HG02938 (cell line): Measurements from ENCODE around the gene JAK1.
"Not testable (repeated sequence)": the region's sequence is repeated elsewhere in the genome, so short reads cannot be mapped to it uniquely, and the experiment has no call there.

Experiments
- ATAC-seq: cut with Tn5 transposase; IDR thresholded peaks from one replicate; pipeline ENCODE4 v1.9.1; 2021; ENCODE audit warnings: mild to moderate bottlenecking, moderate library complexity; ENCODE audit not compliant: unreplicated experiment

Gene JAK1

GRCh38 chr1:64844175-64844574, 122.2 kb downstream of the JAK1 start:
- ATAC-seq: no peak

GRCh38 chr1:64843675-64844074, 122.7 kb downstream of the JAK1 start:
- ATAC-seq: no peak

GRCh38 chr1:64842224-64842623, 124.1 kb downstream of the JAK1 start:
- ATAC-seq: no peak

- ATAC-seq: no peak
Observed at GRCh38 chr1:64841330-64842065, 124.9 kb downstream of the JAK1 start.

- ATAC-seq: no peak
Observed at GRCh38 chr1:64839732-64840405, 126.5 kb downstream of the JAK1 start.

- ATAC-seq: no peak
Observed at GRCh38 chr1:64839261-64839660, 127.1 kb downstream of the JAK1 start.

- ATAC-seq: no peak
Observed at GRCh38 chr1:64838486-64838885, 127.9 kb downstream of the JAK1 start.

- no peak for ATAC-seq
Observed at GRCh38 chr1:64836802-64837201, 129.5 kb downstream of the JAK1 start.

- ATAC-seq: no peak
Observed at GRCh38 chr1:64834734-64835133, 131.6 kb downstream of the JAK1 start.

GRCh38 chr1:64830030-64830651, 136.2 kb downstream of the JAK1 start:
- ATAC-seq: no peak

GRCh38 chr1:64829411-64830029, 136.8 kb downstream of the JAK1 start:
- no peak for ATAC-seq

GRCh38 chr1:64828829-64829228, 137.5 kb downstream of the JAK1 start:
- no peak for ATAC-seq

- no peak for ATAC-seq
Observed at GRCh38 chr1:64826991-64827390, 139.4 kb downstream of the JAK1 start.

GRCh38 chr1:64823691-64824476, 142.5 kb downstream of the JAK1 start:
- no peak for ATAC-seq

- no peak for ATAC-seq
Observed at GRCh38 chr1:64822621-64823020, 143.7 kb downstream of the JAK1 start.

GRCh38 chr1:64820572-64820971, 145.8 kb downstream of the JAK1 start:
- ATAC-seq: not testable (repeated sequence)

GRCh38 chr1:64817364-64817763, 149.0 kb downstream of the JAK1 start:
- not testable (repeated sequence) for ATAC-seq

- ATAC-seq: no peak
Observed at GRCh38 chr1:64814427-64814826, 151.9 kb downstream of the JAK1 start.

GRCh38 chr1:64811131-64811530, 155.2 kb downstream of the JAK1 start:
- ATAC-seq: no peak

GRCh38 chr1:64810001-64810400, 156.3 kb downstream of the JAK1 start:
- no peak for ATAC-seq

- ATAC-seq: no peak
Observed at GRCh38 chr1:64809309-64809708, 157.0 kb downstream of the JAK1 start.
